GM23338 (cell line): ENCODE measurements around the gene CHRNA4. TPM values are rescaled to one million over a fixed set of nuclear protein-coding genes. Genes with fewer than 3 reads are reported as not detected.

Source experiments
- ATAC-seq: fragments of 200-7000 bp; cut with Tn5 transposase; 3 replicates; pipeline ENCODE4 v1.9.1; 2020
- DNase-seq: peaks from one replicate; pipeline ENCODE4 v3.0.0-alpha.2; 2015; ENCODE audit warnings: low spot score
- H2AFZ ChIP-seq: fragments of 200-600 bp; sonication (generic); 2 replicates; pipeline ENCODE4 v1.8.0; 2016; ENCODE audit warnings: antibody characterized with exemption, mild to moderate bottlenecking, moderate library complexity
- H3F3A ChIP-seq: fragments of 200-600 bp; sonication (generic); replicated peaks from 2 replicates; pipeline ENCODE4 v1.8.0; 2017; ENCODE audit warnings: antibody characterized with exemption, mixed run types, low read depth
- H3K27ac ChIP-seq: fragments of 200-600 bp; sonication (generic); 2 replicates; pipeline ENCODE4 v1.6.1; 2016; ENCODE audit warnings: low read depth
- H3K27me3 ChIP-seq: fragments of 200-600 bp; sonication (generic); 2 replicates; pipeline ENCODE4 v1.8.0; 2016; ENCODE audit warnings: mild to moderate bottlenecking, mixed run types, moderate library complexity; ENCODE audit not compliant: insufficient read depth
- H3K36me3 ChIP-seq: fragments of 200-600 bp; sonication (generic); 2 replicates; pipeline ENCODE4 v1.8.0; 2016; ENCODE audit warnings: mild to moderate bottlenecking; ENCODE audit not compliant: insufficient read depth
- H3K4me1 ChIP-seq: fragments of 200-600 bp; sonication (generic); 2 replicates; pipeline ENCODE4 v1.8.0; 2016; ENCODE audit warnings: mild to moderate bottlenecking, moderate library complexity; ENCODE audit not compliant: insufficient read depth
- H3K4me2 ChIP-seq: fragments of 200-600 bp; sonication (generic); 2 replicates; pipeline ENCODE4 v1.7.1; 2017; ENCODE audit warnings: mixed run types
- H3K4me3 ChIP-seq: fragments of 200-600 bp; sonication (generic); 2 replicates; pipeline ENCODE4 v1.6.1; 2016; ENCODE audit warnings: mixed run types
- H3K79me2 ChIP-seq: fragments of 200-600 bp; sonication (generic); replicated peaks from 2 replicates; pipeline ENCODE4 v1.8.0; 2017; ENCODE audit warnings: mild to moderate bottlenecking; ENCODE audit not compliant: insufficient read depth
- H3K9me2 ChIP-seq: fragments of 200-600 bp; sonication (generic); 2 replicates; pipeline ENCODE4 v1.8.0; 2017; ENCODE audit not compliant: insufficient read depth
- H4K20me1 ChIP-seq: fragments of 200-600 bp; sonication (generic); replicated peaks from 2 replicates; pipeline ENCODE4 v1.8.0; 2017; ENCODE audit warnings: mild to moderate bottlenecking; ENCODE audit not compliant: insufficient read depth
- H3K27ac Mint-ChIP-seq: 2 replicates; pipeline ENCODE4 v1.8.0; 2020; ENCODE audit warnings: inconsistent platforms, mild to moderate bottlenecking, moderate library complexity, mixed read lengths
- H3K27me3 Mint-ChIP-seq: 3 replicates; pipeline ENCODE4 v1.8.0; 2022; ENCODE audit warnings: low read depth, mild to moderate bottlenecking, moderate library complexity, mixed read lengths, inconsistent platforms; ENCODE audit not compliant: insufficient read depth, poor library complexity
- H3K36me3 Mint-ChIP-seq: 3 replicates; pipeline ENCODE4 v1.8.0; 2021; ENCODE audit warnings: low read depth, mild to moderate bottlenecking, inconsistent platforms, moderate library complexity, mixed read lengths
- H3K4me1 Mint-ChIP-seq: 3 replicates; pipeline ENCODE4 v1.8.0; 2020; ENCODE audit warnings: mild to moderate bottlenecking, inconsistent platforms, mixed read lengths
- H3K4me3 Mint-ChIP-seq: 3 replicates; pipeline ENCODE4 v1.8.0; 2021; ENCODE audit warnings: moderate library complexity, mild to moderate bottlenecking, inconsistent platforms, mixed read lengths
- H3K9me3 Mint-ChIP-seq: 3 replicates; pipeline ENCODE4 v1.8.0; 2020; ENCODE audit warnings: moderate library complexity, mild to moderate bottlenecking, inconsistent platforms, mixed read lengths
- EZH2 ChIP-seq: fragments of 200-600 bp; sonication (generic); IDR thresholded peaks from one replicate; pipeline ENCODE4 v1.8.0; 2017; ENCODE audit warnings: antibody characterized with exemption, mild to moderate bottlenecking, low read depth; ENCODE audit not compliant: unreplicated experiment
- EZH2phosphoT487 ChIP-seq: fragments of 200-600 bp; sonication (generic); IDR thresholded peaks from one replicate; pipeline ENCODE4 v1.8.1; 2018; ENCODE audit warnings: antibody characterized with exemption; ENCODE audit not compliant: unreplicated experiment
- JUNB ChIP-seq: IDR thresholded peaks from one replicate; pipeline ENCODE4 v1.6.1; 2016; ENCODE audit warnings: antibody characterized with exemption; ENCODE audit not compliant: unreplicated experiment
- POLR2AphosphoS5 ChIP-seq: IDR thresholded peaks from 2 replicates; pipeline ENCODE4 v1.6.1; 2016; ENCODE audit warnings: antibody characterized with exemption, low read depth
- STAT1 ChIP-seq: IDR thresholded peaks from one replicate; pipeline ENCODE4 v1.6.1; 2016; ENCODE audit warnings: antibody characterized with exemption; ENCODE audit not compliant: unreplicated experiment
- ZNF114 ChIP-seq: fragments of 250-450 bp; sonication (Bioruptor Pico); IDR thresholded peaks from 2 replicates; pipeline ENCODE4 v1.5.0; 2020; ENCODE audit warnings: mild to moderate bottlenecking, moderate library complexity
- ZNF331 ChIP-seq: fragments of 250-450 bp; sonication (Bioruptor Pico); IDR thresholded peaks from 2 replicates; pipeline ENCODE4 v1.5.0; 2020; ENCODE audit warnings: low read depth, mild to moderate bottlenecking, moderate library complexity
- ZNF462 ChIP-seq: fragments of 250-450 bp; sonication (Bioruptor Pico); IDR thresholded peaks from 2 replicates; pipeline ENCODE4 v1.5.0; 2020; ENCODE audit warnings: mild to moderate bottlenecking, moderate library complexity
- polyA plus RNA-seq: library from polyadenylated mRNA; unstranded; fragments of >200 nt; fragmentation: Nextera tagmentation; extraction: Ambion mirVana; gene quantifications from 2 replicates; pipeline ENCODE4 v1.2.1, GENCODE V29; 2016
- total RNA-seq: library from RNA; depleted of rRNA; stranded (reverse); fragments of >200 nt; shearing (Covaris generic); gene quantifications from 2 replicates; pipeline ENCODE4 v1.2.3, GENCODE V29; 2014

CHRNA4 gene
- total and polyA plus RNA-seq, 2 experiments from 2014 or later = 2.7 to 3.9 TPM

GRCh38 chr20:63296531-63297299, 64.4 kb downstream of the CHRNA4 start:
- H3K4me2 ChIP-seq = peak overlapping the region; percentile 62; the same call in 1 of the 2 replicates
- Mint-ChIP-seq H3K27me3 (peaks cover 23% of the 10 kb centered on the region), H3K27ac (no peak overlapping the region), H3K4me1 (peaks cover 16% of the 10 kb centered on the region), H3K4me3 (no peak overlapping the region), H3K36me3 (no peaks in the 10 kb centered on the region), H3K9me3 (no peaks in the 10 kb centered on the region)
- no peak overlapping the region for H3K27ac ChIP-seq
- H3K36me3 ChIP-seq = no peaks in the 10 kb centered on the region
- ATAC-seq = no peak; the same call in 2 of the 3 replicates
- H3K79me2 ChIP-seq = no peaks in the 10 kb centered on the region
- H3K27me3 ChIP-seq = no peaks in the 10 kb centered on the region
- no peak for TF ChIP-seq EZH2phosphoT487
- TF ChIP-seq POLR2AphosphoS5 = no peak
- no peak for TF ChIP-seq ZNF462 (CRISPR knock-in tag)
- TF ChIP-seq JUNB = no peak
- TF ChIP-seq ZNF114 (CRISPR knock-in tag) = no peak
- no peaks in the 10 kb centered on the region for H4K20me1 ChIP-seq
- H3K4me3 ChIP-seq = no peak overlapping the region
- no peak for DNase-seq
- peaks cover 16% of the 10 kb centered on the region for H3K4me1 ChIP-seq
- no peak overlapping the region for H2AFZ ChIP-seq
- no peaks in the 10 kb centered on the region for H3F3A ChIP-seq
- no peaks in the 10 kb centered on the region for H3K9me2 ChIP-seq

- peaks cover 19% of the 10 kb centered on the region for H3K4me1 Mint-ChIP-seq
- no peak overlapping the region for H3K27ac Mint-ChIP-seq
- no peaks in the 10 kb centered on the region for H4K20me1 ChIP-seq
- peaks cover 29% of the 10 kb centered on the region for H3K27me3 Mint-ChIP-seq
- no peak overlapping the region for H3K27ac ChIP-seq
- H3K36me3 ChIP-seq = no peaks in the 10 kb centered on the region
- peak overlapping the region; percentile 62 for H3K4me2 ChIP-seq
- peak overlapping the region; percentile 36; the same call in 1 of the 2 replicates for H3K4me3 ChIP-seq
- DNase-seq = peak; percentile 48
- peaks cover 17% of the 10 kb centered on the region for H3K4me1 ChIP-seq
- ATAC-seq = peak; percentile 33
- H3K27me3 ChIP-seq = no peaks in the 10 kb centered on the region
- no peaks in the 10 kb centered on the region for H3K9me2 ChIP-seq
- no peaks in the 10 kb centered on the region for H3F3A ChIP-seq
- no peaks in the 10 kb centered on the region for H3K36me3 Mint-ChIP-seq
- 0 out of 2 replicates have a peak overlapping the region, but pooled peaks have one; percentile 59 for H2AFZ ChIP-seq
- TF ChIP-seq ZNF331 (no peak), STAT1 (no peak), EZH2 (no peak), JUNB (no peak)
- no peaks in the 10 kb centered on the region for H3K79me2 ChIP-seq
- H3K9me3 Mint-ChIP-seq = no peaks in the 10 kb centered on the region
- peak overlapping the region; percentile 48 for H3K4me3 Mint-ChIP-seq
Measured at GRCh38 chr20:63295846-63296245, 65.3 kb downstream of the CHRNA4 start.
